ENCODE data around the gene MUC5B.
"Not testable (repeated sequence)": the region's sequence is repeated elsewhere in the genome, so short reads cannot be mapped to it uniquely, and the experiment has no call there.

Gene MUC5B

GRCh38 chr11:1222491-1223345 lies at the start of gene MUC5B:
TSS of gene MUC5B (plus strand) at chr11:1223066. CDS start at chr11:1223124, 58 bp downstream.
- Histone ChIP-seq H3K27me3 (ENCODE audit: control insufficient read depth, insufficient read depth, low read length) (peaks cover 17% of the 10 kb centered on the region), H3K9ac (ENCODE audit: low read length) (no peak within 1 kb of the TSS)

GRCh38 chr11:1173396-1173795 lies 49.5 kb upstream of the MUC5B start:
- H3K4me3 ChIP-seq (ENCODE audit: low read length); H3K9ac ChIP-seq (ENCODE audit: low read length); H3K9me3 ChIP-seq (ENCODE audit: control insufficient read depth, low read length); H3K27me3 ChIP-seq (ENCODE audit: control insufficient read depth, insufficient read depth, low read length): not testable (repeated sequence)
- Histone ChIP-seq H3K36me3 (ENCODE audit: control insufficient read depth, insufficient read depth, low read length) (peaks cover 77% of the 10 kb centered on the region), H3K4me1 (ENCODE audit: control insufficient read depth, insufficient read depth, low read length) (peaks cover 29% of the 10 kb centered on the region)

More at GRCh38 chr11:1222491-1223345, at the start of gene MUC5B:
- H3K36me3 ChIP-seq (ENCODE audit: control insufficient read depth, insufficient read depth, low read length) = no peaks in the 10 kb centered on the region
- peaks cover 39% of the 10 kb centered on the region for H3K4me1 ChIP-seq (ENCODE audit: control insufficient read depth, insufficient read depth, low read length)
- no peak within 1 kb of the TSS for H3K4me3 ChIP-seq (ENCODE audit: low read length)
- no peaks in the 10 kb centered on the region for H3K9me3 ChIP-seq (ENCODE audit: control insufficient read depth, low read length)

- Histone ChIP-seq H3K4me1 (ENCODE audit: control insufficient read depth, insufficient read depth, low read length) (peaks cover 29% of the 10 kb centered on the region), H3K27me3 (ENCODE audit: control insufficient read depth, insufficient read depth, low read length) (no peaks in the 10 kb centered on the region)
These were observed 48.2 kb upstream of the MUC5B start for GRCh38 chr11:1174441-1175370.

GRCh38 chr11:1175461-1176223 lies 47.2 kb upstream of the MUC5B start:
- Histone ChIP-seq H3K4me3 (ENCODE audit: low read length) (no peak overlapping the region), H3K9me3 (ENCODE audit: control insufficient read depth, low read length) (no peaks in the 10 kb centered on the region), H3K36me3 (ENCODE audit: control insufficient read depth, insufficient read depth, low read length) (peaks cover 87% of the 10 kb centered on the region), H3K4me1 (ENCODE audit: control insufficient read depth, insufficient read depth, low read length) (peaks cover 29% of the 10 kb centered on the region), H3K27me3 (ENCODE audit: control insufficient read depth, insufficient read depth, low read length) (no peaks in the 10 kb centered on the region), H3K9ac (ENCODE audit: low read length) (no peak overlapping the region)

More at GRCh38 chr11:1174441-1175370, 48.2 kb upstream of the MUC5B start:
- no peak overlapping the region for H3K9ac ChIP-seq (ENCODE audit: low read length)
- H3K9me3 ChIP-seq (ENCODE audit: control insufficient read depth, low read length) = no peaks in the 10 kb centered on the region
- no peak overlapping the region for H3K4me3 ChIP-seq (ENCODE audit: low read length)
- H3K36me3 ChIP-seq (ENCODE audit: control insufficient read depth, insufficient read depth, low read length) = peaks cover 85% of the 10 kb centered on the region

GRCh38 chr11:1176224-1177019 lies 46.4 kb upstream of the MUC5B start:
- no peak overlapping the region for H3K4me3 ChIP-seq (ENCODE audit: low read length)
- no peak overlapping the region for H3K9ac ChIP-seq (ENCODE audit: low read length)
- H3K4me1 ChIP-seq (ENCODE audit: control insufficient read depth, insufficient read depth, low read length) = peaks cover 25% of the 10 kb centered on the region
- H3K9me3 ChIP-seq (ENCODE audit: control insufficient read depth, low read length) = no peaks in the 10 kb centered on the region
- peaks cover 84% of the 10 kb centered on the region for H3K36me3 ChIP-seq (ENCODE audit: control insufficient read depth, insufficient read depth, low read length)
- no peaks in the 10 kb centered on the region for H3K27me3 ChIP-seq (ENCODE audit: control insufficient read depth, insufficient read depth, low read length)

- Histone ChIP-seq H3K9ac (ENCODE audit: low read length) (no peak overlapping the region), H3K36me3 (ENCODE audit: control insufficient read depth, insufficient read depth, low read length) (peaks cover 80% of the 10 kb centered on the region), H3K4me3 (ENCODE audit: low read length) (no peak overlapping the region), H3K27me3 (ENCODE audit: control insufficient read depth, insufficient read depth, low read length) (no peaks in the 10 kb centered on the region), H3K9me3 (ENCODE audit: control insufficient read depth, low read length) (no peaks in the 10 kb centered on the region), H3K4me1 (ENCODE audit: control insufficient read depth, insufficient read depth, low read length) (peaks cover 19% of the 10 kb centered on the region)
These were observed 45.7 kb upstream of the MUC5B start for GRCh38 chr11:1177020-1177770.

GRCh38 chr11:1177771-1178090 lies 45.1 kb upstream of the MUC5B start:
- Histone ChIP-seq H3K4me3 (ENCODE audit: low read length) (no peak overlapping the region), H3K9me3 (ENCODE audit: control insufficient read depth, low read length) (no peaks in the 10 kb centered on the region), H3K4me1 (ENCODE audit: control insufficient read depth, insufficient read depth, low read length) (peaks cover 18% of the 10 kb centered on the region), H3K9ac (ENCODE audit: low read length) (no peak overlapping the region), H3K36me3 (ENCODE audit: control insufficient read depth, insufficient read depth, low read length) (peaks cover 74% of the 10 kb centered on the region), H3K27me3 (ENCODE audit: control insufficient read depth, insufficient read depth, low read length) (no peaks in the 10 kb centered on the region)

- no peak overlapping the region for H3K4me3 ChIP-seq (ENCODE audit: low read length)
- no peaks in the 10 kb centered on the region for H3K9me3 ChIP-seq (ENCODE audit: control insufficient read depth, low read length)
- H3K9ac ChIP-seq (ENCODE audit: low read length) = no peak overlapping the region
- H3K27me3 ChIP-seq (ENCODE audit: control insufficient read depth, insufficient read depth, low read length) = no peaks in the 10 kb centered on the region
- H3K4me1 ChIP-seq (ENCODE audit: control insufficient read depth, insufficient read depth, low read length) = peaks cover 18% of the 10 kb centered on the region
- H3K36me3 ChIP-seq (ENCODE audit: control insufficient read depth, insufficient read depth, low read length) = peaks cover 71% of the 10 kb centered on the region
These were observed 44.5 kb upstream of the MUC5B start for GRCh38 chr11:1178201-1178885.

GRCh38 chr11:1178906-1179305 lies 44.0 kb upstream of the MUC5B start:
- Histone ChIP-seq H3K36me3 (ENCODE audit: control insufficient read depth, insufficient read depth, low read length) (peaks cover 66% of the 10 kb centered on the region), H3K27me3 (ENCODE audit: control insufficient read depth, insufficient read depth, low read length) (no peaks in the 10 kb centered on the region), H3K9me3 (ENCODE audit: control insufficient read depth, low read length) (no peaks in the 10 kb centered on the region), H3K4me1 (ENCODE audit: control insufficient read depth, insufficient read depth, low read length) (peaks cover 18% of the 10 kb centered on the region), H3K4me3 (ENCODE audit: low read length) (no peak overlapping the region), H3K9ac (ENCODE audit: low read length) (no peak overlapping the region)

GRCh38 chr11:1179641-1180040 lies 43.2 kb upstream of the MUC5B start:
- Histone ChIP-seq H3K27me3 (ENCODE audit: control insufficient read depth, insufficient read depth, low read length) (no peaks in the 10 kb centered on the region), H3K4me1 (ENCODE audit: control insufficient read depth, insufficient read depth, low read length) (peaks cover 18% of the 10 kb centered on the region), H3K9me3 (ENCODE audit: control insufficient read depth, low read length) (no peaks in the 10 kb centered on the region), H3K36me3 (ENCODE audit: control insufficient read depth, insufficient read depth, low read length) (peaks cover 59% of the 10 kb centered on the region), H3K9ac (ENCODE audit: low read length) (no peak overlapping the region), H3K4me3 (ENCODE audit: low read length) (no peak overlapping the region)
